GM21381 (cell line): Measurements from ENCODE around the gene ANO10.
"Not testable (repeated sequence)": the region's sequence is repeated elsewhere in the genome, so short reads cannot be mapped to it uniquely, and the experiment has no call there.

Experiments
- ATAC-seq: cut with Tn5 transposase; IDR thresholded peaks from one replicate; pipeline ENCODE4 v1.9.1; 2021; ENCODE audit warnings: mild to moderate bottlenecking, moderate library complexity; ENCODE audit not compliant: unreplicated experiment

ANO10 gene

DNA sequence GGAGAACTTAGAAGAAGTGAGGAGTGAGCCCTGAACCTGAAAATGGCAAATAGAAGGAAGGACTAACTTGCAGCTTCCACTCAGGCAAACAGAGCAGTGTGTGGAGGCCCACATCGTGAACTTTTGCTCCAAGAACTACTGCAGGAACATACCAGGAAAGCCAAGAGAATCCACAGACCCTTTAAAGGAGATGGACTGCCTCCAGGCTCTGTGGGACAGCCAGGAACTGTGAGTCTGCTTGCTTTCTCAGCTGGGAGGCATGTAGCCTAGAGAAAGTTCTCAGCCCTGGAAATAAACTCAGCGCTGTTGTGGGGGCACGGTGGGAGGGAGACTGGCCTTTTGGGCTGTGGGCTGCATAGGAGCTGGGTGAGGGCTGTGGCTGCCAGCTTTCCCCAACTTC is 242.5 kb downstream of the ANO10 start:
- ATAC-seq = no peak

GRCh38 chr3:43378066-43378935 is 243.5 kb downstream of the ANO10 start:
- no peak for ATAC-seq

DNA sequence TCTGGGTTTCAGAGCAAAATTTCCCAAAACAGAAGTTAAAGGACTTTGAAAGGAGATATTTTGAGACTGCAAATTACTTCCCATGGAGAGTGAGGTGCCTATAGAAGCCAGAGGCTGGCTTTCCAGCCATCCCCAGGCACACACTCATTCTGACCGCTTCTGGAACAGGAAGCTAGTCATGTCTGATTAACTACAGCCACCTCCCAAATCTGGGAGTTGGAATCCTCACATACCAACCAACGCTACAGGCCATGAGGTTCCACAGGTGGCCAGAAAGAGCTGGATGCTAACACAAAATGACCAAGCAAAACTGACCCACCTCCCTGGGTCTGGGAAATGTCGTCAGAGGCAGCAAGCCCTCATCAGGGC is 248.3 kb downstream of the ANO10 start:
- no peak for ATAC-seq

GRCh38 chr3:43372809-43373559 is 248.8 kb downstream of the ANO10 start:
- ATAC-seq = no peak

GRCh38 chr3:43372007-43372740 is 249.6 kb downstream of the ANO10 start:
- no peak for ATAC-seq

GRCh38 chr3:43371494-43371893 is 250.3 kb downstream of the ANO10 start:
- no peak for ATAC-seq

- ATAC-seq = no peak
Observed at GRCh38 chr3:43370293-43370980, 251.4 kb downstream of the ANO10 start.

- no peak for ATAC-seq
Observed at GRCh38 chr3:43369404-43370292, 252.2 kb downstream of the ANO10 start.

- no peak for ATAC-seq
Observed at GRCh38 chr3:43366885-43367284, 254.9 kb downstream of the ANO10 start.

DNA sequence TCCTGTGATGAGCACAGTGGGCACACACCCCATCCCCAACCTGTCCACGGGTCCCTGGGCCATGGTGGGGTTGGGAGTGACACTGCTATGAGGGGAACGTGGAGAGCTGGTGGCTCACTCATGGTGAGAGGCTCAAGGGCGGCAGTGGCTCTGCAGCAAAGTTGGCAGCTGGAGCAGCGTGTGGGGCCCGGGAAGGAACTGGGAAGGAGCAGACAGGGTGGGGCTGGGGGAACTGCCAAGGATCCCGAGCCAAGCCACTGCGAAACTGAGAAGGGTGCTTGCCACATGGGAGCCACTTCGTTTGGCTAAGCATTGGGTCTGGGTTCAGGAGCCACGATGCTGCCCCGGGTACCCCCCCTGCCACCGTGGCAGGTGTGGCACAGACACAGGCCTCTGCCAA is 255.3 kb downstream of the ANO10 start:
- ATAC-seq = no peak

DNA sequence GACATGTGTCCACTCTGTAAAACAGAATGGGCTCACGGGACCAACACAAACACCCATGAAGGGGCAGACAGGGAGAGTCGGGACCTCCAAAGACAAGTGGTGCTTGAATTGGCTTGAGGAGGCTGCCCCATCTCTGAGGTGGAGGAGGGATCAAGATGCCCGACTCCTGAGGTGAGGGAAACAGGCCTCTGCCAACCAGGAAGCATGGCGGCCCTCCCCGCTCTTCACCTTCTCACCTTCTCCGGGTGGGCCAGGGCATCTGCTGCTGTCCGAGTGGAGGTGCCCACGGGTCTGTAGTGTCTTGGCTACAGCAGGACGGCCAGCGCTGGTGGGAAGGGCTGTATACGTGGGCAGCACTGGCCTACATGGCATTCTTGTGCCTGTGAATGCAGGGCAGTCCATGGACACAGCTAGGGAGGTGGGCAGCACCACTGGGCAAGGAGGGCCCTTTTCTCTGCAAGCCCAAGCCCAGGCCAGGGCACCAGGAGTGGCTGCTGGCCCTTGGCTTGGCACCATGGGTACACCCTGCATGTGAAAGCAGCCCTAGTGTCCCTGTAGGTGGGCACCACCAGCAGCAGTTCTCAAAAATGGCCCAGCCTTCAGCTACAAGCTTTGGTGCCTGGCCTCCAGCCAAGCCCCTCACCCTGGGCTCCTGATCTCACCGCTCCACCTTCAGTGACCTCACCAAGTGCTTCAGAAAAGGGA is 256.1 kb downstream of the ANO10 start:
- ATAC-seq = no peak

- no peak for ATAC-seq
Observed at GRCh38 chr3:43364926-43365325, 256.9 kb downstream of the ANO10 start.

DNA sequence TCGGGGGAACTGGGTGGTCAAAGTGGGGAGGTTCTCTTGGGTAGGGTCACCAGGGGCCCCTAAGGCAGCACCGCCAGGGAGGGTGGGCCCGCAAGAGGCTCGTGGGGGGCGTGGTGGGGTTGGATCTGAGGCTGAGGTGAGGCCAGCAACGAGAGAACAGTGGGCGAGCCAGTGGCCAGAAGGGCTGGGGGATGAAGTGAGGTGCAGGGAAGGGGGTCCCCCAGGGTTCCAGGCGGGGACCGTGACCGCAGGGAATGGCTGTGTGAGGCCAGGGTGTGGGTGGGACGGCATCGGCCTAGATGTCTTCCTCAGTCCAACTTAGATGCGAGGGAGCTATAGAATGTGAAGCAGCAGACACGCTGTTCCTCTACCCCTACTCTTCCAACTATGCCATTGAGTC is 257.3 kb downstream of the ANO10 start:
- ATAC-seq = no peak

- ATAC-seq = no peak
Observed at GRCh38 chr3:43363621-43364266, 258.1 kb downstream of the ANO10 start.

DNA sequence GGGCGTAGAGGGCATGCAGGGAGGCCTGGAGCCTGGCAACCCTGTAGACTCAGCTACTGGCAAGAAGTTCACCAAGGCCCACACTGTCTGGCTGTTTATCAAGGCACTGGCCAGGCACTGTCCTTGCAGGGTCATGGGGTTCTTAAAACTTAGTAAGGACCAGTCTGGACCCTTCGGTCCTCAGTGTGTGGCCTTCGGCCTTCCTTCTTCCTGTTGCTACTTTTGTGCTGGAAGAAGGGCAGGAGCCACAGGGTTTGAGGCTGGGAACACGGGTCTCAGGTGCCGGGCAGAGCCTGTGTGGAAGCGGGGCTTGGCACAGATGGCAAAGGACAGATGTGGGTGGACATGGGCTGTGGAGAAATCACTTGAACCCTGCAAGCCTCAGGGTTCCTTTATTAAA is 258.9 kb downstream of the ANO10 start:
- no peak for ATAC-seq

- no peak for ATAC-seq
Observed at GRCh38 chr3:43362183-43362582, 259.6 kb downstream of the ANO10 start.

DNA sequence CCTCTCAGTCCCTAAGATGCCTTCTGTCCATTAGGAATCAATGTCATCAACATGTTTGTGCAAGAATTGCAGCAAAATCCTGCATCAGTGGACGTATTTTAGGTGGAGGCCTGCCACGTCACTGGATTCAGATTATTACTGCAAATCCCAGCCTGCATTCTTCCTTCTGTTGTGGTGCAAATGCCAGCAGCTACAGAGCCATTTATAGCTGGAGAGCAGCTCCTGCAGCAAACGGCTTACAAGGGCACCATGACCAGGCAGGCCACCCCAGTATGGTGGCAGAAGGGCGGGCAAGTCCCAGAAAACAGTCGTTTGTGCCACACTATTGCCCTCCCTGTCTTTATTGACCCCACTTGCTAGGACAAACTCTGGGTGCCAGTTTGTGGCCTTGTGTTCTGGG is 260.7 kb downstream of the ANO10 start:
- no peak for ATAC-seq

DNA sequence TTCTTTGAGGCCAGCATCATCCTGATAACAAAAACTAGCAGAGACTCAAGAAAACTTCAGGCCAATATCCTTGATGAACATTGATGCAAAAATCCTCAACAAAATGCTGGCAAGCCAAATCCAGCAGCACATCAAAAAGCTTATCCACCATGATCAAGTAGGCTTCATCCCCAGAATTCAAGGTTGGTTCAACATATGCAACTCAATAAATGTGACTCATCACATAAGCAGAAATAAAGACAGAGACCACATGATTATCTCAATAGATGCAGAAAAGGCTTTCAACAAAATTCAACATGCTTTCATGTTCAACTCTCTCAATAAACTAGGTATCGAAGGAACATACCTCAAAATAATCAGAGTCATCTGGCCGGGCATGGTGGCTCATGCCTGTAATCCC is 265.8 kb downstream of the ANO10 start:
- not testable (repeated sequence) for ATAC-seq
